Activated CD4-positive, CD25-positive, alpha-beta regulatory T cell (primary cell): ENCODE measurements around the gene ERBB4.

Source experiments
- DNase-seq, 4 experiments: peaks; one replicate each; lab custom pipeline; 2025; lab: John Stamatoyannopoulos, UW

Gene ERBB4

DNA sequence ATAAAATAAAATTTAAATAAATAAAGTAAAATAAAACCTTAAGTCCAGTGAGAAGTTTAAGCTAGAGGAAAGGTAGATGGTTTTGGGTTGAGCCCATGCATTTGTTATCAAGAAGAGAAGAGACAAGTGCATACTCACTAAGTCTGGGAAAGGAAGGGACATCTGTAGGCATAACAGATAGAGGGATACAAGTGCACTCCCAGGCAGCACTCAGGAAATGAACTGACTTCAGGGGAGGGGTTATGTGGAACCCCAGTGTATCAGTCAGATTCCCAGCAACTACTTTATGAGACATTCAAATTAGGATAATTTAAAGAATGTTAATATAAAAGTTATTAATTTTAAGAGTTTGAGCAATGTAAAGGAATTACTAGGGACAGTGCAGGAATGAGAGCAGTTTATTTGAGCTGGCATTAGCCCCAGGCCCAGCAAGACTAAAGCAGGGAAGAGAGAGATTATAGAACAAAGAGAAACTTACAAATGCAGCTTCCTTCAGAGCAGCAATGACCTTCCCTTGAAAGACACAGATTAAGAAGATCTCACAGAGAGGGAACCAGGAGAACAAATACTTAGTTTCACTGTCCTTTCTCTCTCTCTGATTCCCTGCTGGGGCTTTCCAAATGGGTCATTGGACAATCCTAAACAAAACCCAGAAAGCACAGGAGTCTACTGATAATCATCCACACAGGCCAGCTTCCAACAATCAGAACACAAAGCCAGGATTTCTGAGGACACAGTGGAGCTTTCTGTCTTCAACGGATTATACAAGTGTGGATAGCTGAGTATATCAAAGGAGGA, 109.7 kb downstream of the ERBB4 start:
- no peak for DNase-seq

DNA sequence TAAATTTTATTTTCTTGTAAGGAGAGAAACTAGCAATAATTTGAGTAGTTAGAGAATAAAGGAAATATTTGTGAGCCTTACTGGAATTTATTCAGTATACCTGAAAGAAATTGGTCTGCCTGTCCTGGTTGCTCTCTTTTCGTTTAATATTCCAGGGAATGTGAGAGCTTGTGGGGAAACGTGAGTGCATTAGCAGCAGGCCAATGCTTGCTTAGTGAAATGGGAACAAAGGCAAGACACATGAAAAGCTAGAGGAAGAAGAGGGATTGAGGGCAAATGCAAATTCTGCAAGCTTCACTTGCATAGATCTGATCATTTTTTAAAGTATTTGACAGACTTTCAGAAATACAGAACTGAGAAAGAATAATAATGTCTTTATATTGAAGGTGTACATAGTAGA, 111.0 kb downstream of the ERBB4 start:
- DNase-seq: no peak

DNA sequence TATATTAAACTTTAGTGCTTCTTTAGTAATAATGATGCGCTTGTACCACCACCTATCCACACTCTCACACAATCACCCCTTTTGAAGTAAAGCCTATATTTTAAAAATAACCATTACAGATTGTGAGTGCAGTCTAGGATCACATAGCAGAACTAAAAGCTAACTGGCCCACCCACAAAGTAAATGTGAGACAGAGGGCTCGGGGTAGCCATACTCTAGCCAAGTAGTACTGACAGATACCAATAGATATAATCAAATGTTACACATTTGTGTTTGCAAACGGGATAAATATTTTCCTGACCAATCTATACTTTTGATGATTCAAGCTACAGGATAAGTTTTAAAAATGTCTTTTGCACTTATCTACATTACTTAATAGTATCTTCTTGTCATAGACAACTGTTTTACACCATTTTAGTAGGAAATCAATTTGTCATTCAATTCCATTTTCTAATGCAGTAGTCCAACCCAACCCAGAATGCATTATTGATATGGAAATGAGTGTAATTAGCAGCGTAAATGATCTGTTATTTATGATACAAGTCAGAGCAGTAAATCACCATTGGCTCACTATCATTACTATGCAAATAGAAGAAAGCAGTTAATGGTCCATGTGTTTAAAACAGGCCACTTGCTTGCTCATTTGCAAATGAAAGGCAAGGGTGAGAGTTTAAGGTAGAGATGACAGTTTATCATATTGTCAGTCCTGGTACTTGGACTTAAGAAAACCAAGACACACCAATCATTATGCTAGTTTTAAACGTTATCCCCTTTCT, 111.8 kb downstream of the ERBB4 start:
- DNase-seq: no peak

DNA sequence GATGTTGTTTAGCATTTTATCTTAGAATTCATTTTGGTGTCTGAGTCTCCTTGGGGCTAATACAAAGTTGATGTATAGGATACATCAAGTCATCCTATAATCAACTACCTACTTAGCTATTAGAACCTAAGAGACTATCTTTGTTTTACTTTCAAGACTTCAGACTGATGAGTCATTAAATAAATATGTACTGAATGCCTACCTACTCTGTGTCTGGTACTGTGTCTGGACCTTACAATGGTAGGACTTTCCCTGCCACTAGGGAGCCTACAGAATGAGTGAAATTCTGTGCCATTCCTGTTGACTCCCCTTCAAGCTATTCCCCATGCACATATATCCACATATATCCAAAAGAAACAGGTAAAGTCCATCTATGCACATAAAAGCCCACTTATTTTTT, 114.5 kb downstream of the ERBB4 start:
- no peak for DNase-seq

DNA sequence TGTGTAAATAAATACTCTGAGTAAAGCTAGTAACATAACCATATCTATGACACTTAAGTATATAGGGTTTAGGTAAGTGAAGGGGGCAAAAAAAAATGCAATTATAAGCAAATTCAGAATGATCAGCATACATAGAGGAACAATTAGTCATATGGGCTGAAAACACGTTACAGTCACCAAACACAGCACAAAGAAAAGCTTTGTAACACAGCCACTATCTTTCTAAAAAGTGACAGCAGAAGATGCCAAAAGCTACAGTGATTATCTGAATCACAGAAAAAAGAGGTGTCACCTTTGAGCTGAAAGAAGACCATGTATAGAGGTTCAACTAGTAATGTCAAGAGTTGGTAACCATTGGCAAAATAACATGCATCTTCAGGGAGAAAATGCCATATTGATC, 115.5 kb downstream of the ERBB4 start:
- no peak for DNase-seq

DNA sequence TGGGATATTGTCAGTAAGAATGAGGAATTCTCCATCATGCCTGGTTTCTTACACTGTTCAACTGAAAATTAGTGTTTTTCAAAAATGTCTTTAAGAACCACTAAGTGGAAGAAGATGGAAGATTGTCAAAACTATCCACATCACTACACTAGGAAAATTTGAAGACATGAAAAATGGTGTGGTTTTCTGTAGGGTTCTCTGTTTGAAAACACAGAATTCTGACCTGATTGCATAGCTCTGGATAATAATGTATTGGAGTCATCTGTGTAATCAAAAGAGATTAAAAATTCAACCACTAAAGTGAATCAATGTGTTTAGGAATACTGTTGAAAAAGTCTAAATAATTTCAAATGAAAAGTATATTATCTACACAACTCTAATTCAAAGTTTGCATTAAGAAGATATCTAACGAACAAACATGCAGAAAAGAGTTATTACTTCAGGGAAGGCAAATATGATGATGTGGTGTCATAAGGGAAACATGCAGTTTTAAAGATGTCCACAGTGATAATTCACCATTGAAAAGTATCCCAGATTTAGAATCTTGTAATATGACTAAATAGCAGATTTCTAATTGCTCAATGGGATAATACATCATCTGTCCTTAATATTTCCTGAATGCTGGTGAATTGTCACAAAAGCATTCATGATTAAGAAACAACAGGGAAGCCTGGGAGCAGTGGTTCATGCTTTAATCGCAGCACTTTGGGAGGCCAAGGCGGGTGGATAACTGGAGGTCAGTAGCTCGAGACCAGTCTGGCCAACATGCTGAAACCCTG, 116.9 kb downstream of the ERBB4 start:
- no peak for DNase-seq

DNA sequence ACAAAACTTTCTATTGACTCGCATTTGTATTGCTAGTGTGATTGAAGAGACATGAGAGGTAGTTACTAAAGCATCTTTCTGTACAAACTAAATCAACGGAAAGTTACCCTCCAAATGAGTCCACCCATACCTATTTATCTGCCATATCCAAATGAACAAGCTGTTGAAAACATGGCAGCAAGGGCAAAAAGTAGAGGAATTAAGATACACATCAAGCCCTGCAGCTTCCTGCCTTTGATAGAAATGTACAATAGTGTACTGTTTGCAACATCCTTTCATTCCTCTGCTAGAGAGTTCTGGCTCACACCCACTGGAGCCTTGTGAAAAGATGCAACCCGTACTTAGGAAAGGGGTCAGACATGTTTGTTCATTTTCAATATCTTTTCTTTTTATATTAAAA, 122.5 kb downstream of the ERBB4 start:
- no peak for DNase-seq

DNA sequence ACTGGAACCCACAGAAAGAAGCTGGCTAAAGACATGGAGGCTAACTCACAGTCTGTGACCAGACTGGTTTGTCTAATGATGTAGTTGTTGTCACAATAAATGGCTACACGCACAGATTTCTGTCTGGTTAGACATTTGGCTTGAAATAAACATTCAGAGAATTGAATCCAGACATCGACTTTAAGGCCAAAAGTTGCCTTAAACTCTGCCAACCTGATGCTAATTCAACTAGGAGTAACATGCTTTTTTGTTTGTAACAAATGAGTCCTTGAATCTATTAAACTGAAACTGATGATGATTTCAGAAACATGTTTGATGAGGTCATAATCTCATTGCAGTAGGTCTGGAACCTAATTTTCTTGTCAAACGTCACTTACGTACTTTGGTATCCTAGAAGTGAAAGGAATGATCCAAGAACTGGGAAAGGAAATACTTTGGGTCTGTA, 123.8 kb downstream of the ERBB4 start:
- no peak for DNase-seq

DNA sequence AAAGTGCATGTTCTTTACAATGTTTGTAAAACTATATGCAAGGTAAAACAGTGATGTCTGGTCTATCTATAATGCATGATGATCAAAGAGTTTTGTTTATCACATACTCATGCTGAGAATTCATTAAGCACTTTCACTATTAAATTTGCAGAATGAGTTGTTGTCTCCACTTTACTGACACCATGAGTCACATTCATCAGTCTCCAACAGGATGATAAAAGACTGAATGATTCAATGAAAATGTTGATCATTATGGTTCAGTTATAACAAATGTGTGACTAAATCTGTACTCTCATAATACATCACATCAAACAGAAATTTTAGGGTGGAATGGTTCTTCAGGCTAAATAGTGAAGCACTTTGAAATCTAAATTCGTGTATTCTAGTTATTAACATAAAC, 129.0 kb downstream of the ERBB4 start:
- no peak for DNase-seq

DNA sequence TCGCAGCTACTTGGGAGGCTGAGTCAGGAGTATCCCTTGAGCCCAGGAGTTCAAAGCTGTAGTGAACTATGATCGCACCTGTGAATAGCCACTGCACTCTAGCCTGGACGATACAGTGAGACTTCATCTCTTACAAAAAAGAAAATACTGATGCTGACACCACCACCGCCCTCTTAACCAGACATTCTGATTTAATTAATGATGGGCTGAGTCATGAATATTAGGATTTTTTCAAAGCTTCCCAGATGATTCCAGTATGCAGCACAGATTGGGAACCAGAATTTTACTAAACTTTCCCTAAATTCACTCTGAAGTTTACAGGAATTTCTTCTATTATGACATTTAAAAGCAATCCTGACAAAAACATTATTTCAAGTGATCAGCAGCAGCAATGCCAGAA, 130.1 kb downstream of the ERBB4 start:
- DNase-seq: no peak

DNA sequence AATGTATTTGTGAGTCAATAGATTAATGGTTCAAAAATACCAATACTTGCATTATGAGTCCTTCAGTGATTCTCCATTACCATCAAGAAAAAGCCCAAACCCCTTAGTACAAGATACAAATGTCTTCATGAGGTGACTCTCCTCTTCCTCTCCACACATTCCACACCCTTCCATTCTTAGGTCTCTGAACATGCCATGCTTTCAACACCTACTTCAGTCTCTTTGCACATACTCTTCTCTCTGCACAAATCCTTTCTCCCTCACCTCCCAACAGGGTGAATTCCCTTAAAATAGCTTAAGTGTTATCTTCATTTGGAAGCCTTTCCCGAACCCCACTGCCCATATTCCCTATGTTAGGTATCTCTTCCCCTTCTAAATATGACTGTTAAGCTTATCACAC, 131.9 kb downstream of the ERBB4 start:
- no peak for DNase-seq

DNA sequence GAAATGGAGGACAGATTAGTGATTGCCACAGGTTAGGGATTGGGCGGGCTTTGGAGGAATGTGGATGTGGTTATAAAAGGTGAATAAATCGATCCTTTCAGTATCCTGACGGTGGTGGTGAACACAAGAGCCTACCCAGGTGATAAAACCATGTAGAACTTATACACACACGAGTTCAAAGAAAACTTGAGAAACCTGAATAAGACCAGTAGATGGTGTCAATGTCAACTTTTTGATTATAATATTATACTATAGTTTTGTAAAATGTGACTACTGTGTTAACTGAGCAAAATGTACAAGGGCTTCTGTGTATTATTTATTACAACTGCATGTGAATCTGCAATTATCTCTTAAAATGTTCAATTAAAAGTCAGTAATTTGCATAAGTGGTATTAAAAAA, 136.3 kb downstream of the ERBB4 start:
- DNase-seq: no peak

DNA sequence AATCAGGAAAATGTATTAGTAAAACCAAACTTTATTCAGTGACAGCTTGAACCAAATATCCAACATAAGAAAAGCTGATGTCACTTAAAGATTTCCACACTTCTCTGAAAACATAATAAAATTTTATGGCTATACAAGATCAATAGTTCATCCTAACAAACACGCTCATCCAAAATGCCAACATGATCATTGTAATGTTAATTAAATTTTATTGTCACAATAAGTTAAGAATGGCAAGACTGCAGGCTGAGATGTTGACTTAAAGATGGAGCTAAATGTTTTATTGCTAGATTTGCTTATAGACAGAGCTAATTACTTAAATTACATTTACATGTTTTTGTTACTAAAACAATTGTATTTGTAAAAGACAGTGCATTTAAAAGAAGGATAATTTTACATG, 140.3 kb downstream of the ERBB4 start:
- DNase-seq: no peak

DNA sequence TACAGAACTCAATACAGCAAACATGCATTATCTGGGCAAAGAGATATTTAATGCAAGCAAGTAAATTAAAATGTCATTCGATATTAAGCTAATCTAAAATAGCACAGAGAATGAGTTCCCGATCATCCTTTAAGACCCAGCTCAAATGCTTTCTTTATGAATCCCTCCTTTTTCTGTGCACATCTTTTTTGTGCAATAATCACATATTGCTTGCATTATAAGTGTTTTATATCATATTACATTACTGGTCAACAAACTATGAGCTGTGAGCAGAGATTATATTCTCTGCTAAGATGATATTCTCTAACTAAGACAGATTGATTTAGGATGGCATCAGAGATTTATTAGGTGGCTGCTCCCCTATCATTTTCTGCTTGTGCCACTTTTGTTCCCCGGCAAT, 146.1 kb downstream of the ERBB4 start:
- DNase-seq: no peak

DNA sequence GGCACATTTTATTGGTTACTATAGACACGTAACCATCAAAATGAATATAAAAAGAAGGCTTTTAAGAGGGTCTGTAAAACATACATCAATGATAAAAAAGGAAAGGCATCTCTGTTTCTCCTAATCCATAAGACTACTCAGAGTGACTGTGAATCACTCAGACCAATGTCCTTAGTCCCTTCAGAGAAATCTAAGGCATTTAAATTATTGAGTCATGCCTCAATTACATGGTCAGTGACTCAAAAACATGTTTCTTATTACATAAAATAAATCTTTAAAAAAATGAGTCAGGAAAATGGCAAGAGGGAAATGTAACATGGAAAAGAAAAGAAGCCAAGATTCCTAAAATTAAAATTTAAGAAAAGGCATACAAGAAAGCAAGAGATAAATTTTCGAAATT, 146.6 kb downstream of the ERBB4 start:
- no peak for DNase-seq

DNA sequence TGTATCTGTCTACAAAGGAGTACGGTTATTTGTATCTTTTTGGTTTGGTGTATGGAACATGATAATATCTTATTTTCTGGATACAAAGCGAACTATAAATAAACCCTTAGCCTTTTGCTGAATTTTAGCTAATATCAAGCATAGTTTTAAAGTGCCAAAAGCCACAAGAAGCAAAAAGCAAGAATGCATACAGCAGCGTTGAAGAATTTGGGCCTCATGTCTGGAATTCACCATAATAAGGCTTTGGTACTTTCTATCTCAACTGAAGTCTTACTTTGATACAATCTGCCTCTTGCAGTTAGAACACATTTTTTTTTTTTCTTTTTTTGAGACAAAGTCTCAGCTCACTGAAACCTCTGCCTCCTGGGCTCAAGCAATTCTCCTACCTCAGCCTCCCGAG, 151.5 kb downstream of the ERBB4 start:
- no peak for DNase-seq

DNA sequence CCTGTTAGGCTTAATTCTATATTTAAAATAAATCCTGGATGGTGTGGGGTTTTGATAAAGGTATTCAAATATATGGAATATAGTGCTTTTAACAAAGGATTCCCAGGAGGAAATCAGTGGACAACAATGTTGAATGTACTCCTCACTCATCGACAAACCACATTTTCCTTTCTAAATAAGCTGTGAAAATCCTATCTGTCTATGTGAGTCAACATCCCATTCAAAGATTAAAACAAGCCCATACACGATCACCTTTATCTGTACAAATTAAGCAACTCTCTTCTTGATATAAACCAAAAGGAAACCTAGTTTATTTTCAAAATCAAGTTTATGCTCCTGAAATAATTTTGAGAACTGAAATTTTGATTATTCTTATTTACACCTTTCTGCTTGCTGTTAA, 153.4 kb downstream of the ERBB4 start:
- DNase-seq: no peak

DNA sequence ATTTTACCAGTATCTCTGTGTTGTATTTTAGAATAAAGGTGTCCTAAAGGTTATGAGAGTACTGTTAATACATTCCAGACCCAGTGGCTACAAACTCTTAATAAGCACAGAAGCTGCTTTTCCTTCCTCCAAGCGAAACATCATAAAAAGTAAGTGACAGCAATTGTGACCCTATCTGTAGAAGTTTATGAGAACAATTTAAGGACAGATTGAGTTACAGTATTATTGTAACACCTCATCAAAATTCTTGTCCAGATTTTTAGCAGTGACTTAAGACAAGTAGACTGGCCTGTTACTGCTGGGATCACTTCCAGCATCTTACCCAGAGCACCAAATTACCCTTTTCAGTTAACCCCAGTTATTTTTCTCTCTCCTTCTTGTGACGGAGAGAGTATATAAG, 154.6 kb downstream of the ERBB4 start:
- no peak for DNase-seq

DNA sequence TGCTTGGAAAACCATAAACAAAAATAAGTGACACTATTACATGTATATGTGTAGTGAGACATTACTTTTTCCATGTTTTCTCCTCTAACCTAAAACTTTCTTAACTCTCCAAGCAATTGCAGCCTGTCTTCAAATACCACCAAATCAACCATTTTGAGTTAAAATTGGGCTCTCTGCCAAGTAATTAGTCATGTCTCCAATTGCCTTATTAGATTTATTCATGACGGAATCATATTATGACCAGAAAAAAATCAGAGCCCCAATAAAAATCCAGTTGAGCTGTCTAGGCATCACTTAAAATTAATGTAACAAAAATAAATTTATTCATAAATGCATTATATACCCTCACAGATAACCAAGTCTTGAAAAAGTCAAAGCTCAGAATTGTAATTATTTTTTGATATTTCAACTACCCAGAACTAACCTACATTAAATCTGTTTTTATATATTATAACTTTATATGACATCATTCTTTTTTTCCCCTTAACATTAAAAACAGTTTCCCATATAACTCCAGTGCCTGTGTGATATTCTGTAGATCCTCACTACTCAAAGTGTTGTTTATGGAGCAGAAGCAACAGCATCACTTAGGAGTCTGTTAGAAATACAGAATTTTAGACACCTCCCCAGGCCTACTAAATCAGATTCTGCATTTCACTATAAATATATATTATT, 157.0 kb downstream of the ERBB4 start:
- DNase-seq: no peak

DNA sequence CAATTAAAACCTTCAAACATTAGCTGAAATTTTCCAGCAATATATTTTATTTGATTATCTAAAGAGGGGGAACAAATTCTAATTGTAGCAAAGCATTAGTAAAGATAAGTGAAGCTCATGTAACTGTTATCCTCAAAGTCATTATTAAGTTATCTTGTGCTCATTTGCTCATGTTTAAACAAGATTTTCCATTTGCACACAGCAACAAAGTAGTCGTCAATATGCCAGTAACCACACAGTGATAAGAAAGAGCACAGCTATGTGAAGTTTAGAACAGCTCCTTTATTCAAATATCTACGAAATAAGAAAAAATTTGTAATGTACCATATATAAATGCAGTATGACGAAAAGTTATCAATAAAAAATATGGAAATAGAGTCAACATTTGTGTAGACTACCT, 159.5 kb downstream of the ERBB4 start:
- no peak for DNase-seq

DNA sequence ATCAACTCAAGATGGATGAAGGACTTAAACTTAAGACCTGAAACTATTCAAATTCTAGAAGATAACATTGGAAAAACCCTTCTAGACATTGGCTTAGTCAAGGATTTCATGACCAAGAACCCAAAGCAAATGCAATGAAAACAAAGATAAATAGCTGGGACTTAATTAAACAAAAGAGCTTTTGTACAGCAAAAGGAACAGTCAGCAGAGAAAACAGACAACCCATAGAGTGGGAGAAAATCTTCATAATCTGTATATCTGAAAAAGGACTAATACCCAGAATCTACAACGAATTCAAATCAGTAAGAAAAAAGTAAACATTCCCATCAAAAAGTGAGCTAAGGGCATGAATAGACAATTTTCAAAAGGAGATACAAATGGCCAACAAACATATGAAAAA, 171.2 kb downstream of the ERBB4 start:
- no peak for DNase-seq
